Lung microvascular endothelial cell (primary cell): Measurements from ENCODE around the gene CPE. TPM values are rescaled to one million over a fixed set of nuclear protein-coding genes. Genes with fewer than 3 reads are reported as not detected.
"Not testable (repeated sequence)": the region's sequence is repeated elsewhere in the genome, so short reads cannot be mapped to it uniquely, and the experiment has no call there.

Source experiments
- DNase-seq, 2 donors: peaks; one replicate each; pipeline versions ENCODE4 v3.0.0 to v3.0.0-alpha.2; 2010; ENCODE audit warnings: low read depth in 2 of 2
- total RNA-seq: library from RNA; depleted of rRNA; stranded (reverse); fragments of >200 nt; gene quantifications from 2 replicates; pipeline ENCODE4 v1.2.1, GENCODE V29; 2014

The CPE gene
- total RNA-seq, 1 donor from 2014 or later = 1.4 TPM

DNA sequence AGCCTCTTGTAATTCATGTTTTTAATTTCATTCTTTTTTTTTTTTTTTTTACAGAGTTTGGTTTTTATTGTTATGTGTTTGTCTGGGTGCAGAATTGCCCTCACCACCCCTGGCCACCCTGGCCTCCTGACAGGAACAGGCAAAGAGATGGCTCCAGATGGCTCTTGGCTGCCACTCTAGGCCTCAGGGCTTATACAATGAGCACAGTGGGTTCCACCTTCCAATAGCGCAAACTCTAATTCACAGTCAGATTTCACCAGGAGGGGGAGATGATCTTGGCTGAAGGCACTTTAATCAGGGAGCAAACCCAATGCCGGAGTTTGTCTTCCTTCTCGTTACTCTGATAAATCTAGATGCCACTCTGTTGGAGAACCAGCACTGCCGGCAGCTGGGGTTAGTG, 24.8 kb downstream of the CPE start:
- no peak for DNase-seq

- no peak for DNase-seq
Observed at GRCh38 chr4:165404080-165404479, 25.3 kb downstream of the CPE start.

- no peak for DNase-seq
Observed at GRCh38 chr4:165404696-165405095, 25.9 kb downstream of the CPE start.

DNA sequence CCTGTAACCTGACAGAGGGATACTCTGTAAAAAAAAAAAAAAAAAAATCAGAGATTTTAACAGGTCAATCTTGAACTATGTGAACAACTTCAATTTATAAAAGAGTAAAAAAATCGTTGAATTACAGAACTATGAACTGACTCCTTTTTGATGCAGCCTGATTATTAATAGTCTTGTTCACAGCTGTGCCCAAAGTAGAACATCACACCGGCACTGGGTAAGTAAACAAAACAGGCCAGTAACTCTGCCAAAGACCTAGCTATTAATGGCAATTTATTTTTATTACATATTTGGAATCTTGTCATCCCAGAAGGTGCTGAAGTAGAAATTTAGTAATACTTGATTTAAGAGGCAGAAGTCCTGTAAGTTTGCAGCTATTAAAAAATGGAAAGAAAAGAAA, 31.4 kb downstream of the CPE start:
- no peak for DNase-seq

DNA sequence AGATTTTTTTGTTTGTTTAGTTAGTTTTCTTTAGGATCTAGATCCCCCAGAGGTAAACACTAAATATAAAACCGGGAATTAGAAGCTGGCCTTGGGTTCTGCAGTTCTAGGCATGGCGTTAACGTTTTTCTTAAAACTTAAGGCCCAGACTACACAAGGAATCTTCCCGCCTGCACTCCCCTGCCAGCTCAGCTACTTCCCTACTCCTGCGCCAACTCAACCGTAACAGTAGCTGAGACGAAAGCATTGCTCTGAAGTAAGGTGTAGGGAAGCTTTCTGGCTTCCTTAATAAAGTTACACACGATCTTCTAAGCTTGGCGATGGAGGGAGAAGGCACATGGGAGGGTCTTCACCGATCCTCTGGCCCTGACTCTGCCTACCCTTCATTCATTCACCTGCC, 37.1 kb downstream of the CPE start:
- no peak for DNase-seq

DNA sequence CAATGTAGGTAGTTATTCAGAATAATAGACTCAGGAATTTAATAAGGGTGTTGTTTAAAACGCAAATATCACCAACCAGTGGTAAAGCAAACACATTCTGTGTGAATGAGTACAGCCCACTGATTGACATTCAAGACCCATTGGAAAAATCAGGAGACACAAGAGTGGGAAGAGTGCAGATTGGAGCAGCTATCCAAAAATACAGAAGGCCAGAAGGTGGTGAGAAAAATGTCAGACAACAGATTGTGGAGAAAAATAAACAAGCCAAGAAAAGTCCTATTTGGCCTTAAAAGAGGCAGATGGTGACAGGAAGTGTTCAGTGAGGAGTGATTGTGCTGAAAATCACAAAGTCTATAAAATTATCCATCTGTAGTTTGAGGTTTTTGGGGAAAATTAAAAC, 39.3 kb downstream of the CPE start:
- DNase-seq = no peak

DNA sequence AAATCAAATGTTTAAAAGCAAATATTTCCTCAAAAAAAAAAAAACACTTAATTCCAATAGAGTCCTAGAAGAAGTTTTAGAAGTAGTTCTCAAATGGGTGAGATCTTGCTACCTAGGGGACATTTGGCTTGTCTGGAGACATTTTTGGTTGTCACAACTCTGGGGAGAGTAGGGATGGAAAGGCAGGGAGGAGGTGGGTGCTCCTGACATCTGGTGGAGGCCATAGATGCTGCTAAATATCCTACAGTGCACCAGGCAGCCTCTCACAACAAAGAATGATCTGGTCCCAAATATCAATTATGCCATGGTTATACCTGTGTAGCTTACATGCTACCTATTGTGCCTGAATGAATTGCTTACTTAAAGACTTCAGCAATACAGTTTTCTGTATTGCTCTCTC, 46.8 kb downstream of the CPE start:
- no peak for DNase-seq

DNA sequence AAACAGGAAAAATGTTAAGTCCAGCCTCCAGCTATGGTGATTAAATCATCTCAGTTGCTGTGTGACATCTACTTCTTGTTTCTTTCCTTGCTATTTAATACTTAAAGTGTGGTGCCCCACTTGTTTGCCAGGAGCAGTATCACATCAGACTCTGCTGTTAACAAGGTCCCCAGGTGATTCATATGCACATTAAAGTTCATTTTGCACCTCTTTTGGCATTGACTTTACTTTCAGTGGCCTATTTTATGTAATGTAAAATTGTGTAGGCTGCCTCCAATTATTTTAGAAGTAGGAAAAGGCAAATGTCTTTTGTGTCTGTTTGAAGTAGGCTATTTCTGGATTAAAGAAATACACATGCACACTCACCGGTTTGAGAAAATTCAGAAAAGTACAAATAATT, 47.5 kb downstream of the CPE start:
- DNase-seq = no peak

- DNase-seq = no peak
Observed at GRCh38 chr4:165426823-165427222, 48.0 kb downstream of the CPE start.

- DNase-seq = no peak
Observed at GRCh38 chr4:165428957-165429356, 50.1 kb downstream of the CPE start.

DNA sequence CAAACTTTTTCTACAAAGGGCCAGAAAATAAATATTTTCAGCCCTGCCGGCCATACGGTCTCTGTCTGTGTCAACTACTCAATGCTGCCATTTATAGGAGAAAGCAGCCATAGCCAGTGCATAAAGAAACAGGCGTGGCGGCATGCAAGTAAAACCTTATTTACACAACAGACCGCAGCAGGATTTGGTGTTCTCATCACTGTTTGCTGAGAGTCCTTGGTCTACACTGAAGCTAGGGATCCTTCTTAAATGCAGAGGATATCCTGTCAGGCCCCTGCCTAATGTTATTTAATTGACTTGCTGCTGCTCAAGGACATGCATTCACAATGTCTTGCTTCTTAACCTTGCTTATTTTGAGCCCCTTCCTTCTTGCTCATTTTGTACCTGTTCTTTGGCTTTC, 54.7 kb downstream of the CPE start:
- DNase-seq = no peak

DNA sequence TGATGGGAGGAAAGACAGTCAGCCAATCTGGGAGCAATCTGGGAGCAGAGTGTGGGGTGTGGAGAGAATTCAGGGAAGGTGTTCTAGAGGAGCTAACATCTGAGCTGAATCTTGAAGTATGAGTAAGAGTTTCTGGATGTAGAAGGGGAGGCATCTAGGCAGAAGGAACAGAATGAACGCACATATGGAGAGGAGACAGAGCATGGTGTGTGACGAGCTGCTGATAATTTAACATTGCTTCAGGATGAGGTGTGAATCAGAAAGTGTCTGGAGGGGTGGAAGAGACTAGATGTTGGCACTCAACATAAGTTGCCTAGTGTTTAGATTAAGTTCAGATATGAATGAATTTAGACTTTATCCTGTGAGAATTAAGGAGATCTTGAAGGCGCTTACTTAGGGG, 58.9 kb downstream of the CPE start:
- no peak for DNase-seq

GRCh38 chr4:165439344-165439743, 60.5 kb downstream of the CPE start:
- DNase-seq = no peak

- DNase-seq = no peak
Observed at GRCh38 chr4:165439981-165440380, 61.2 kb downstream of the CPE start.

DNA sequence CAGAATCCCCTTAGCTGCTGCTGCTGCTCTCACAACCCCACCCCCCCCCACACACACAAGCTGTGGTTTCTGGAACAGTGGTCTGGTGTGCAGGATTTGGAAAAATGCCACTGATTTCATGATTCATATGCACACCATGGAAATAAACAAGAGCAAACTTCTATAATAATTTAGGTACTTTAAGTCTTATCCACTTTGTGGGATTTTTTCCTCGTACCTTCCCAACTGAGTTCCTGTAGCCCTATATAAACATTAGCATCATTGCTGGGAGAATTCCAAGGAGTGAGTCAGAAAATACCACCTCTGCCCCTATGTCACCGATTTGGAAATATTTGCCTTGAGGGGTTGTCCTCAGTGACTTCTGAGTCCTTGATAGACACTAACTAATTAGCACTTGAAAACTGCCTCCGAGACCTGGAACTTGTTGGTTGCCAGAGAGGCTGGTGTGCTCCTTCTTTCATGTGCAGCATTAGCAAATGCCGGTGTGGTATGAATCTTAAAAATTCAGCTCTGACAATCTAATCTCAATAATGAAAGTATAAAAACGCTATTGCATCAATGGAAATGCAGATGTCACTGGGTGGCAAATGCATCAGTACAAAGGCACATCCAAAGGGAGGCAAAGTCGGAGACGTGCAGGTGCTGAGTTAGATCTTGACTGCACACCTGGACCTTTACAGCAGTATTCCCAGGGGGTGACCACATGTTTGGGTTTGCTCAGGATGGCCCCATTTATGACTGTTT, 61.8 kb downstream of the CPE start:
- DNase-seq = peak in 1 of 2 donors; percentile 3

GRCh38 chr4:165443276-165443675, 64.5 kb downstream of the CPE start:
- no peak for DNase-seq

DNA sequence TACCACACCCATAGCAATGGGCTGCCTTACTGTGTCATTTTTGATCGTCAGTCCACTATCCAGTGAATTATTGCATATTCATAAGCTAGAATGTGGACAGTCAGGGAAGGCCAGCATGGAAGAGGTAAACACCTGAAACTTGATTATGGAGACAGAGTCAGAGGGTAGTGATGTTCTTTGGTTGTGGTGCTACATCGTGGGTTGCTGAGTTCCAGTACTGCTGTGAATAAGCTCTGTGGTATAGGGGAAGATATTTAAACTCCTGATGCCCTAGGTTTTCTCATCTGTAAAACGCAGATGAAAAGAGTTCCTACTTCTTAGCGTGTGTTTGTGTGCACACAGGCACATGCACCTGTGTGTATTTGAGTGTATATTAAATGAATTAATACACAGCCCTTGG, 69.9 kb downstream of the CPE start:
- DNase-seq = no peak

GRCh38 chr4:165449333-165449732, 70.5 kb downstream of the CPE start:
- DNase-seq = no peak

GRCh38 chr4:165450871-165451270, 72.1 kb downstream of the CPE start:
- DNase-seq = no peak

- not testable (repeated sequence) for DNase-seq
Observed at GRCh38 chr4:165453140-165453539, 74.3 kb downstream of the CPE start.

DNA sequence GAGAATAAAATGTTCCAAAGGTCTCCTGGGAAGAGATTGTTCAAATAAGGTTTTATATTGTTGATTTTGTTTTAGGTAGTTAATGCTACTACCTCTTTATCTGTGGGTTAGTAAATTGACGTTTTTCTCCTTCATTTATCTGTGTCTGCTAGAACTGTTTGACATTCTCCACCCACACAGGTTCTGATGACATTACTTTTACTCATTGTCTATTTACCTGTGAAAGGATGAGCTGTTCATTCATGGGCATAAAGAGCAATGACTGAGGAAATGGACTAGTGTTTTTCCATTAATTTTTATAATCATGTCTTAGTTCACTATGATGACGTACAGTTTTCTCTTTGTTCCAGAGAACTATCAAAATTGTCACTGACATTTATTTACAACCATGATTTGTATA, 75.6 kb downstream of the CPE start:
- no peak for DNase-seq

GRCh38 chr4:165457793-165458192, 79.0 kb downstream of the CPE start:
- no peak for DNase-seq

DNA sequence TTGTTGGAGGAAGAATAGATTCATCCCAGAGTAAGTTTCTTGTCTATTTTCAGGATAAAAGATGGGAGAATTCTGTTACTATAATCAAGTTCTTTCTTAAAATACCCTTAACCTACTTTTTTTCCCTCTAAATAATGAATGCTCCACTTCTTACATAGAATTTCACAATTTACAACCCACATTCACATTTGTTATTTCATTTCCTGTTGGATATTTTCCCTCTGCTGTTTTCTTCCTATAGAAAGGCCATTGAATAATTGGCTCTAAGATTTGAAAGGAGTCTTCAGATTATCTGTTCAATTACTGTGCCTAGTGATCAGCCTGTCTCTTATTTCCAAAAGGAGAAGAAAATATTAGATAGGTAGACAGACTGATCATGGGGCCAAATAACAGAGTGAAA, 79.7 kb downstream of the CPE start:
- no peak for DNase-seq
